HG02571 (cell line): ENCODE measurements around the gene CTXN1.
"Not testable (repeated sequence)": the region's sequence is repeated elsewhere in the genome, so short reads cannot be mapped to it uniquely, and the experiment has no call there.

Source experiments
- ATAC-seq: cut with Tn5 transposase; IDR thresholded peaks from one replicate; pipeline ENCODE4 v1.9.1; 2021; ENCODE audit warnings: mild to moderate bottlenecking, moderate library complexity; ENCODE audit not compliant: unreplicated experiment

The CTXN1 gene

DNA sequence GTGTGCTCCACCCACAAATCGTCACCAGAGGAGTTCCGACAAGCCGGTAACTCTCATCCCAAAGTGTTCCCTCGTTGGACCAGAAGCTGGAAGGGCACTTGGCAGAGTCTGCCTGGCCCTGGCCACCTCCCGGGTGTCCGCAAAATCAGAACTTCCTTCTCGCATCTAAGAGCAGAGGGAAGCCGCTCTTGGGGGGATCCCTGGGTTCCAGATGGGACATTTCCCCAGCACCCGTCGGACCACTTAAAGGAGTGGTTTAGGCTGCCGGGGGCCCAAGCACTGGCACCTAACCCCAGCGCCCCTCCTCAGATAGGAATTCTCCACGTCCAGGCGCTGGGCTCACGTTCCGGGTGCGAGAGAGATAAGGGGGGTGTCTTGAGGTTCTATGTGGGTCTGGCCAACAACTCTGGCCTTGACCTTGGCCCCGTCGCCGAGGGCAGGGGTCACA lies 23.1 kb downstream of the CTXN1 start:
- ATAC-seq = no peak

DNA sequence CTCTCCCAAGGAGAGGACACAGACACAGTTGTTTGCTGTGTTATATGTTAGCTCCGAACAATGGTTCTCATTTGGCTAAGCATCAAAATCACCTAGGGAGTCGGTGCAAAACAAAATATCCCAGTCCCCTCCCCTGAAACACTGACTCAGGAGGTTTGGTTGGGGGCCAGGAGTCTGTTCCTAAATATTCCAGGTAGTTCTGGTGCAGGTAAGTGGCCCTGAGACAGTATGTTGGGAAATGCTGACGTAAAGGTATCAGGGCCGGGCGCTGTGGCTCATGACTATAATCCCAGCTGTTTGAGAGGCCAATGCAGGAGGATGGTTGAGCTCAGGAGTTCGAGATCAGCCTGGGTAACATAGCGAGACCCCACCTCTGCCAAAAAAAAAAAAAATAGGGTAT lies 24.6 kb downstream of the CTXN1 start:
- no peak for ATAC-seq

DNA sequence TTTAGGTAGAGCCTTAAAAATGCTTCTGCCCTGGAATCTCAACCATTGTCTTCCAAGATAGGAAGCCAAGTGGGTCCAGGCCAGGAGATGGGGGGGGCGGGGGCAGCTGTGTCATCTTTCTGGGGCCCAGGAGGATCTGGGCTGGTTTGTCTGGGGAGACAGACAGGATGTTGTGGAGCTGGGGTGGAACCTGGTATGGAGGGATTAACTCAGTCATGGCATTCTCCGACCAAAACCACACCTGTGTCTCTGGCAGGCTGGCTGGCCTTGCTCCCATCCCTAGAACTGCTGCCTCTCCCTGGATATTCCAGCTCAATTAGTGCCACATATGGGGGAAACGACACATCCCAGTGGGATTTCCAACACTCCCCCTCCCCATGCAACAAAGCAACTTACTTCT lies 25.0 kb downstream of the CTXN1 start:
- no peak for ATAC-seq

DNA sequence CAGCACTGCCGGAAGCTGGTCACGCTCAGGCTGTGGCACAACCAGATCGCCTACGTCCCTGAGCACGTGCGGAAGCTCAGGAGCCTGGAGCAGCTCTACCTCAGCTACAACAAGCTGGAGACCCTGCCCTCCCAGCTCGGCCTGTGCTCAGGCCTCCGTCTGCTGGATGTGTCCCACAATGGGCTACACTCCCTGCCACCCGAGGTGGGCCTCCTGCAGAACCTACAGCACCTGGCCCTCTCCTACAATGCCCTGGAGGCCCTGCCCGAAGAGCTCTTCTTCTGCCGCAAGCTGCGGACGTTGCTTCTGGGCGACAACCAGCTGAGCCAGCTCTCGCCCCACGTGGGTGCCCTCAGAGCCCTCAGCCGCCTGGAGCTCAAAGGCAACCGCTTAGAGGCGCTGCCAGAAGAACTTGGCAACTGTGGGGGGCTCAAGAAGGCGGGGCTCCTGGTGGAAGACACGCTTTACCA lies 25.5 kb downstream of the CTXN1 start:
- ATAC-seq = no peak

DNA sequence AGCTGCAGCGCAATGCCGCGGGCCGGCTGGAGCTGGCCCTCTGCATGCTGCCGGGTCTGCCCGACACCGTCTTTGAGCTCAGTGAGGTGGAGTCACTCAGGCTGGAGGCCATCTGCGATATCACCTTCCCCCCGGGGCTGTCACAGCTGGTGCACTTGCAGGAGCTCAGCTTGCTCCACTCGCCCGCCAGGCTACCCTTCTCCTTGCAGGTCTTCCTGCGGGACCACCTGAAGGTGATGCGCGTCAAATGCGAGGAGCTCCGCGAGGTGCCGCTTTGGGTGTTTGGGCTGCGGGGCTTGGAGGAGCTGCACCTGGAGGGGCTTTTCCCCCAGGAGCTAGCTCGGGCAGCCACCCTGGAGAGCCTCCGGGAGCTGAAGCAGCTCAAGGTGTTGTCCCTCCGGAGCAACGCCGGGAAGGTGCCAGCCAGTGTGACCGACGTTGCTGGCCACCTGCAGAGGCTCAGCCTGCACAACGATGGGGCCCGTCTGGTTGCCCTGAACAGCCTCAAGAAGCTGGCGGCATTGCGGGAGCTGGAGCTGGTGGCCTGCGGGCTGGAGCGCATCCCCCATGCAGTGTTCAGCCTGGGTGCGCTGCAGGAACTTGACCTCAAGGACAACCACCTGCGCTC lies 26.1 kb downstream of the CTXN1 start:
- ATAC-seq = no peak

DNA sequence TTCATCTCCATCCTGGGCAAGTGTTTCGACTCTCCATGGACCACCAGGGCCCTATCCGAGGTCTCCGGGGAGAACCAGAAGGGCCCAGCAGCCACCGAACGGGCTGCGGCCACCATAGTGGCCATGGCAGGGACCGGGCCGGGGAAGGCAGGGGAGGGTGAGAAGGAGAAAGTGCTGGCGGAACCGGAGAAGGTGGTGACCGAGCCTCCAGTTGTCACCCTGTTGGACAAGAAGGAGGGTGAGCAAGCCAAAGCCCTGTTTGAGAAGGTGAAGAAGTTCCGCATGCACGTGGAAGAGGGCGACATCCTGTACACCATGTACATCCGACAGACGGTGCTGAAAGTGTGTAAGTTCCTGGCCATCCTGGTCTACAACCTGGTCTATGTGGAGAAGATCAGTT lies 27.0 kb downstream of the CTXN1 start:
- no peak for ATAC-seq

DNA sequence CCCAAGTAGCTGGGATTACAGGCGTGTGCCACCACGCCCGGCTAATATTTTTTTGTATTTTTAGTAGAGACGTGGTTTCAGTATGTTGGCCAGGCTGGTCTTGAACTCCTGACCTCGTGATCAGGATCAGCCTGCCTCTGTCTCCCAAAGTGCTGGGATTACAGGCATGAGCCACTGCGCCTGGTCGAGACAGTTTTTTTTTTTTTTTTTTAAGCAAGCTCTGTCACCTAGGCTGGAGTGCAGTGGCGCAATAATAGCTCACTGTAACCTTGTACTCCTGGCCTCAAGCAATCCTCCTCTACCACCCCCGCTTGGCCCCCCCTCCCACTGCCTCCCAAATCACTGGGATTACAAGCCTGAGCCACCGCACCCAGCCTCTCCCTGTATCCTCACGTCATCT lies 28.6 kb downstream of the CTXN1 start:
- no peak for ATAC-seq

DNA sequence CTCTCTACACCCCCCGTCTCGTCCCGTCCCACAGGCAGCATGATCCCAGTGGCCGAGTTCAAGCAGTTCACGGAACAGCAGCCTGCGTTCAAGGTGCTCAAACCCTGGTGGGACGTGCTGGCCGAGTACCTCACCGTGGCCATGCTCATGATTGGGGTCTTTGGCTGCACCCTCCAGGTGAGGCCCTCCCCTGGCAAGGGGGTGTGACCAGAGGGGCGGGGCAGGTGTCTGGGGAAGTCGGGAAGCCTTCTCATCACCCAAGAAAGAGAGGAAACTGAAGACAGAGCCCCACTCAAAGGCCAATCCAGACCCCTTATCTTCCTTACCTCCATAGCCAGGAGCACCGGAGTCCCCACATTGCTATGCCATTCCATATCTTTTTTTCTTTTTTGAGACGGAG lies 30.4 kb downstream of the CTXN1 start:
- ATAC-seq = no peak

DNA sequence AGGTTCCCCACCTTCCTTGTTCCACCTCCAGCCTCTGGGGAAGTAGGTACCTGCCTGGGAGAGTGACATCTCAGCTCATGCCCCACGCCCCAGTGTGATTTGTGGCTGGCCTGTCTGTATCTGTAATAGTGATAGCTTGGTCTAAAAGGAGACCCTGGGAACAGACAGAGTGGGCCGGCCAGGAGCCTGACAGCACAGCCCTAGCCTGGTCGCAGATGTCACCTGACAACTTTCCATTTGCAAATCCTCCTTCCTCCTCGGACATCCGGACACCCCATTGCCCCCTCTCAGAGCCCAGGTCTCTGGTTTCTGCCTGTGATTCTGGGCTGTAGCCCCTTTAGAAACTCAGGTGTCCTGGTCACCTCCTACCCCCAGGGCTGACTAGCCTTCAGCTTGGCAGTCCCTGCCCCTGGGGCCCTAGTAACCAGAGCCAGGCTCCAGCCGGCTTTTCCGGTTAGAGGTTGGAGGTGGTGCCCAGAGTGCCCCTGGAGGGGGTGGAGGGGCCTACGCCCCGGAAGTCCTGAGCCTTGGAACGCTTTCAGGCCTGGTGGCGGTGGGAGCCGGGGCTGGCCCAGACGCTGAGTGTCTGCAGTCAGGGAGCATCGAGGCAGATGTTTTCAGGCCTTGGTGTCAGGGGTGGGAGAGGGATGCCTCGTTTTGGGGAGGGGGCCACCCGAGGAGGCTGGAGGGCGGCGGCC lies 31.2 kb downstream of the CTXN1 start:
- no peak for ATAC-seq

DNA sequence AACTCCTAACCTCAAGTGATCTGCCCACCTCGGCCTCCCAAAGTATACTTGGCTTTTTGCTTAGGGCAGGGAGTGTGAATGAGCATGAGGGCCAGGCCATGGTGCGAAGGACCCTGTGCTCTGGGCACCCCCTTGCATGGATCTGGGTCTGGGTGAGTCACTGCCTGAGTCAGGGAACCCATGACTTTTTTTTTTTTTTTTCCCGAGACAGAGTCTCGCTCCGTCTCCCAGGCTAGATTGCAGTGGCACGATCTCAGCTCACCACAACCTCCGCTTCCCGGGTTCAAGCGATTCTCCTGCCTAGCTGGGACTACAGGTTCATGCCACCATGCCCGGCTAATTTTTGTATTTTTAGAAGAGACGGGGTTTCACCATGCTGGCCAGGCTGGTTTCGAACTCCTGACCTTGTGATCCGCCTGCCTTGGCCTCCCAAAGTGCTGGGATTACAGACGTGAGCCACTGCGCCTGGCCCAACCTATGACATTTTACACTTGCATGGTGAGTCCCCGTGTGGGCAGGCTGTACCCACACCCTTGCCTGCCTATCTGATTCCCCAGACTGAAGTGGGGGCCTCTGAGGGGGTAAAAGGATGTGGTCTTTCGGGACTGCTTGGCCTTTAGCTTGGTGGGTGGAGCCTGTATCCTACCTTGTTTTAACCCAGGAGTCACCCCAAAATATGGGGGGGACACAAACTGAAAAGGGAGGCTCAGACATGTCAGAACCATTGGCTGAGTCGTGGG lies 32.4 kb downstream of the CTXN1 start:
- ATAC-seq = not testable (repeated sequence)

DNA sequence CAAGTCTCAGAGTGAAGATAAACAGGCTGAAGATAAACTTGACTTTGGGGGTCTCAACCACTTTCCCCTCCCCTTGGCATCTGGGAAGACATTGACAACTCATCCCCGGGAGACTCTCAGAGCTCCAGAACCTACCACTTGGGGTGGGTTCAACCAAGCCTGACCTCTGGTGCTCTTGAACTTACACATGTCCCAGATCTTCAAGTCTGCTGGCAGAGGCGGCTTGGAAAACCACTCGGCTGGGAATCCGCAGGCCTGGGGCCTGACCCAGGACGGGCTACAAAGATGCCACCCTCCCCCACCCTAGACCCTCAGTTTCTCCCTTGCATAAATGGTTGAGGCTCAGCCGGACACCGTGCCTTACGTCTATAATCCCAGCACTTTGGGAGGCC lies 37.1 kb downstream of the CTXN1 start:
- no peak for ATAC-seq

DNA sequence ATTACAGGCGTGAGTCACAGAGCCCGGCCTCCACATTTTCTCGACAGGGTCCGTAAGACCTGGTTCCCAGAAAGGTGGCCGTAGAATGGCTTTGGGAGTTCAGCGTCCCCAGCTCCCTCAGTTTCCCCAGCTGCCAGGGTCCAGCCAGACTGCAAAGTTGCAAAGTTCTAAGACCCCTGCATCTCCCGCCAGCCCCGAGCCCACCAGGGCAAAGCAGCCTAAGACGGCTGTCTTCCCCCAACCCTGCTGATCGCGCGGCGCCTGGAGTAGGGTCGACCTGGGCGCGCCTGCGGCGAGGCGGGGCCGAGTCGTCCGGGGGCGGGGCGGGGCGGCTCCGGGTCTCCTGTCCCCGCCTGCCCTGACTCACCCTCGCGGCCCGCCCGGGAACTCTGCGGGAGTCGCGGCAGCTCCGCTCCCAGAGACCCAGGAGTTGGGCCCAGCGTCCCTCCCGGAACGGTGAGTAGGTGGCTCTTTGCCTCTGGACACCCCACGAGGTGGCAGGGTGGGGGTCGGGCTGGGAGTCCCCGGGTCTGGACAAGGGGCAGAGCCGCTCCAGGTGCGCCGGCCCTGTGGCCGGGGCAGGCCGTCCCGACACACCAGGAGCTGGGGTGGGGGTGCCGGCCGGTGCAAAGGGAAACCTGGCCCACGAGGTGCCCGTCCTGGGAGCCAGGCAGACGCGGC lies 37.6 kb downstream of the CTXN1 start, which contains the start of gene LRRC8E:
Gene LRRC8E, plus strand, starts transcription at position 366 of the 681 bp plus-strand sequence. CDS start 7,094 bp downstream, outside the sequence.
- no peak for ATAC-seq

DNA sequence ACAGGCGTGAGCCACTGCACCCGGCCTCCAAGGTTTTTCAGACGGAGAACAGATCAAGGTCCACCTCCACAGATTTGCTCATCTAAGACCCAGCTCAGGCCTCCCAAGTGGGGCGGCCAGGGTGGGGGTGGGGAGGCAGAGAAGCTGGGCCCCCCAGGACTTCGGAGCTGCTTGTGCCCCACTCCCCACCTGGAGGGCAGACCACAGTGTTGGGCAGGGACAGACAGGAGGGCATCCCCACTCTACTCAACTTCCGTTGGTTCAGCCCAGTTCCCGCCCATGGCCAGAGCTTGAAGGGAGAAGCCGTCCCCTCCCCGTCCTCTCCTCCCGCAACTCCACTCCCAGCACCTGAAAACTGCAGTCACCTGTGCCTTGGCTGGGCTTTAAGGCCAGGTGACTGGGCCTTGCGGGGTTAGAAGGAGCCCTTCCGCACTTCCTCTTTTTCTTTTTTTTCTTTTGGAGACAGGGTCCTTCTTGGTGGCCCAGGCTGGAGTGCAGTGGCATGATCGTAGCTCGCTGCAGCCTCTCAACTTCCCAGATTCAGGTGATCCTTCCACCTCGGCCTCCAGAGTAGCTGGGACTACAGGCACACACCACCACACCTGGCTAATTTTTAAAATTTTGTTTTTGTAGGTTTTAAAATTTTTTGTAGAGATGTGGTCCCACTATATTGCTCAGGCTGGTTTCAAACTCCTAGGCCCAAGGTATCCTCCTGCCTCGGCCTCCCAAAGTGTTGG lies 38.4 kb downstream of the CTXN1 start:
- no peak for ATAC-seq

DNA sequence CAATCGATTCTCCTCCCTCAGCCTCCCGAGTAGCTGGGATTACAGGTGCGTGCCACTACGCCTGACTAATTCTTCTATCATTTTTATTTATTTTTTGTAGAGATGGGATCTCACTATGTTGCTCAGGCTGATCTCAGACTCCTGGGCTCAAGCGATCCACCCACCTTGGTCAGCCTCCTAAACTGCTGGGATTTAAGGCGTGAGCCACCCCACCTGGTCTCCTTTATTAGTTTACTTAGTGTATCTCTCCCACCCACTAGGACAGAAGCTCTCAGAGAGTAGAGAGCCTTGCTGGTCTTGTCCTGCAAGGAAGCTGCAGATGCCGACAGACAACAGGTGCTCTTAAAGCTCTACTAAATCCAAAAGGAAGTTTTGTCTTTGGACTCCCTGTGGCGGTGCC lies 40.1 kb downstream of the CTXN1 start:
- no peak for ATAC-seq

DNA sequence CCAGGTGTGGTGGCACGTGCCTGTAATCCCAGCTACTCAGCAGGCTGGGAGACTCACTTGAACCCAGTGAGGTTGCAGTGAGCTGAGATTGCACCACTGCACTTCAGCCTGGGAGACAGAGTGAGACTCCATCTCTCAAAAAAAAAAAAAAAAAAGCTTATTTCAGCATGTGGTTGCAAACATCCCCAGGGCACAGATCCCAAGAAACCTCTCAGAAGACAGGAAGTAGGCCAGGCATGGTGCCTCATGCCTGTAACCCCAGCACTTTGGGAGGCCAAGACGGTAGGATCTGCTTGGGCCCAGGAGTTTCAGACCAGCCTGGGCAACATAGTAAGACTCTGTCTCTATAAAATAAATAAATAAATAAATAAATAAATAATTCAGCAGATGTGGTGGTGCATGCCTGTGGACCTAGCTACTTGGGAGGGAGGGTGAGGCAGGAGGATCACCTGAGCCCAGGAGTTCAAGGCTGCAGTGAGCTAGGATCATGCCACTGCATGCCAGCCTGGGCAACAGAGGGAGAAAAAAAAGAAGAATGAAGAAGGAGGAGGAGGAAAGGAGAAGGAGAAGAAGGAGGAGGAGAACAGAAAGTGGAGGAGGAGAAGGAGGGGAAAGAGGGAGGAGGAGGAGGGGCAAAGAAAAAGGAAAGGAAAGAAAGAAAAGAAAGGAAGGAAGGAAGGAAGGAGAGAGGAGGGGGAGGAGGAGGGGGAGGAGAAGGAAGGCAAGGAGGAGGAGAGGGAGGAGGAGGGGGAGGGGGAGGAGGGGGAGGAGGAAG lies 42.0 kb downstream of the CTXN1 start:
- ATAC-seq = no peak

DNA sequence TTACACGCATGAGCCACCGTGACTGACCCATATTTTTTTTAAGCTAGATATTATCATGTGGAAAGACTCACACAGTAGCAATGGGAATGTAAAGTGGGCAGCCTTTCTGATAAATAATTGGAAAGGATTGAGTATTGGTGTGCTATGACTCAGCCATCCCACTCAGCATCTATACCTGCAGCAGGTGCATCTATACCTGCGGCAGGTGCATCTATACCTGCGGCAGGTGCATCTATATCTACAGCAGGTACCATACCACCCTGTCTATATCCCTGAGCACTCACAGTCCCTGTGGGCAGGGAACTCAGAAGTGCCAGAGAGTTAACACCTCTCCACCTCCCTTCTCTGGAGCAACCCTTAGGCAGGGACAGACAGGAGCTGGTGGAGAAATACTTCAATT lies 42.8 kb downstream of the CTXN1 start:
- no peak for ATAC-seq

DNA sequence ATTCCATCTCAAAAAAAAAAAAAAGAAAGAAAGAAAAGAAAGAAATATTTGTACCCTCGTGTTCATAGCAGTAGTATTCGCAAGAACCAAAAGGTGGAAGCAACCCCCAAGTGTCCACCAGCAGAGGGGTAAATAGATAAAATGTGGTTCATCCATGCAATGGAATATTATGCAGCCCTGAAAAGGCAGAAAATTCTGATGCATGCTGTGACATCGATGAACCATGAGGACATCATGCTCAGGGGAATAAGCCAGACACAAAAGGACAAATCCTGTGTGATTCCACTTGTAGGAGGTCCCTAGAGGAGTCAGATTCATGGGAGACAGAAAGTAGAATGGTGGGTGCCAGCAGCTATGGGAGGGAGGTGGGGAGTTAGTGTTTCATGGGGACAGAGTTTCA lies 44.0 kb downstream of the CTXN1 start:
- ATAC-seq = no peak

DNA sequence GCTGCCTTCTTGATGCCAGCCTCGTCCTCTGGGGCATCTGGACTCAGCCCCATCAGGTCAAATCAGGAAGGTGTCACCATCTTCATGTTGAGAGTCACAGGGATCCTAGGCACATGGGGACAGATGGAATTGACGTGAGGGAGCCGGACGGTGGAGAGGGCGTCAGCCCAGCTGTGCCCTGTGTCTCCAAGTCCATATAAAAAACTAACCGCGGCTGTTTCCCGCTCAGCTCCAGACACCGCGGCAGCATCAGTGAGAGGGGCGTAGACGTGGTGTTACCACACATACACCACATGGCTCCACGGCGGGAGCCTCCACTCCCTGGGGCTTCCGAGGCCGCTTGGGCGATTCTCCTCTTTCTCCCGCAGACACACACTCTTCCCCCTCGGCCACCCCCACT lies 46.1 kb downstream of the CTXN1 start:
- ATAC-seq = no peak

DNA sequence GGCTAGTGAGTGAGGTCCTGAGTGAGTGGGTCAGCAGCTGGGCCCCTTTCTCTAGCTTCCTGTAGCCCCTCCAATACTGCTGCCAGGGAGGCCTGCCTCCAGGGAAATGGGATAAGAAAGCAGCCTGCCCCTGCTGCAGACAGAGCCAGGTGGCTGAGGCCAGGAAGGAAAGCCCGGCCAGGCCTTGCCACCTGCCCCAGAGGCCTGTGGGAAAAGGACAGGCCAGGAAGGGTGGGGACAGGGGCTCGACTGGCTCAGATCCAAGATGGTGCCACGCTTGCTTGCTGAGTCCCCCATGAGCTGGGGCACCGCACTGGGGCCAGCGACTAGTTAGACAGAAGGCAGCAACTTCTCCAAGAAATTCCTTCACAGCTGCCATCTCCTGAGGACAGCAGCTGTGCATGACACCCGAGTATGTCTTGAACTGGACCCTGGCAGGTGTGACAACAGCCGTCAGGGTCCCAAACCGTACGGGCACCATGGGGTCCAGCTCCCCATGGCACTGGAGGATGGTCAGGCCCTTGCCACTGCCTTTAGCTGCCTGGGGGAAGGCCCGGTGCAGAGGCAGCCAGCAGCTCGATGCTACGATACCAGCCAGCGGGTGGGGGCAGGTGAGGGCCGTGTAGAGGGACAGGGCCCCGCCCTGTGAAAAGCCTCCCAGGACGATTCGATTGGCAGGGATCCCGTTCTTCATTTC lies 46.7 kb downstream of the CTXN1 start:
- ATAC-seq = no peak
